Measurements from ENCODE around the gene SYT15.
"Not testable (repeated sequence)": the region's sequence is repeated elsewhere in the genome, so short reads cannot be mapped to it uniquely, and the experiment has no call there.

- not testable (repeated sequence) for TF ChIP-seq TAF1 (IDR thresholded peaks at IDR 0.05; ENCODE audit: low read depth, low read length); POLR2AphosphoS5 (IDR thresholded peaks at IDR 0.05; ENCODE audit: low read depth, low read length); PAX5 (IDR thresholded peaks at IDR 0.05; ENCODE audit: insufficient read depth, low read length, severe bottlenecking); POLR2A (IDR thresholded peaks at IDR 0.05; ENCODE audit: low read depth, low read length); POU2F2 (IDR thresholded peaks at IDR 0.05; ENCODE audit: low read depth, low read length)
These were observed 15.6 kb downstream of the SYT15 start for GRCh38 chr10:46594453-46595063.

Data from GM12891 (cell line).